ENCODE data around the gene HNF4A. TPM values are rescaled to one million over a fixed set of nuclear protein-coding genes. Genes with fewer than 3 reads are reported as not detected.

The HNF4A gene
- total and polyA plus RNA-seq, 2 of the 4 experiments (the other 2 are of a cell fraction): not detected

GRCh38 chr20:44382641-44383040 is 27.1 kb downstream of the HNF4A start:
- TF ChIP-seq RCOR1 (IDR thresholded peaks at IDR 0.05; ENCODE audit: insufficient replicate concordance, low read length): no peak
- no peak for TF ChIP-seq BHLHE40 (IDR thresholded peaks at IDR 0.05; ENCODE audit: low read depth, low read length)
- no peak for TF ChIP-seq RFX5 (IDR thresholded peaks at IDR 0.05; ENCODE audit: low read depth, low read length)
- POLR2A ChIA-PET (ENCODE audit: unreplicated experiment): no interaction called here

More at GRCh38 chr20:44382641-44383040, 27.1 kb downstream of the HNF4A start:
- no peak overlapping the region for H3K4me2 ChIP-seq (ENCODE audit: low read depth, low read length)
- H2AK9ac ChIP-seq (replicated peaks; ENCODE audit: low read depth, low read length, poor library complexity): no peak overlapping the region
- H3K36me3 ChIP-seq (ENCODE audit: control insufficient read depth, insufficient read depth, low read length): no peaks in the 10 kb centered on the region
- CTCF ChIA-PET: no interaction called here
- H3K14ac ChIP-seq (replicated peaks; ENCODE audit: low read depth, low read length): no peak overlapping the region
- dilution Hi-C loops (cut with HindIII; ENCODE audit: low sequenced_read_pairs, unreplicated experiment) (no loop called here), intact Hi-C loops (cut with micrococcal nuclease) (loop anchor here (5.0 kb wide), 1 partner anchor 350 kb away; no protein-coding TSS in a partner anchor), in situ Hi-C loops (cut with MboI; ENCODE audit: low sequenced_read_pairs) (loop anchor here (5.0 to 25.0 kb wide), 2 partner anchors 225 to 480 kb away; no protein-coding TSS in a partner anchor)
- no peak overlapping the region for H3K27ac ChIP-seq (ENCODE audit: insufficient read depth, low read length)
- no peak overlapping the region for H2AK5ac ChIP-seq (ENCODE audit: low read depth, low read length)
- H3K4me3 ChIP-seq (ENCODE audit: insufficient read depth, low read depth, low read length): no peak overlapping the region
- no peaks in the 10 kb centered on the region for H3K9me3 ChIP-seq (ENCODE audit: control insufficient read depth, insufficient read depth, low read length)
- peaks cover 2% of the 10 kb centered on the region; the same call in 1 of the 2 replicates for H3K27me3 ChIP-seq (ENCODE audit: control insufficient read depth, insufficient read depth, low read length)
- H3K4ac ChIP-seq (ENCODE audit: low read depth, low read length): no peak overlapping the region
- H4K20me1 ChIP-seq (ENCODE audit: insufficient read depth, low read length): no peaks in the 10 kb centered on the region
- H4K8ac ChIP-seq (ENCODE audit: low read depth in 2 of 2, low read length in 2 of 2): no peak overlapping the region
- H3K4me1 ChIP-seq (ENCODE audit: control insufficient read depth, insufficient read depth, low read length): no peaks in the 10 kb centered on the region
- no peak overlapping the region for H2BK15ac ChIP-seq (ENCODE audit: low read depth, low read length)
- no peak for DNase-seq
- H2BK5ac ChIP-seq (ENCODE audit: low read depth, low read length, poor library complexity, severe bottlenecking): no peak overlapping the region
- no TSS peak for BruUV-seq (replicated peaks)
- no peak for ATAC-seq (ENCODE audit: low read depth)
- no peak overlapping the region for H3K9ac ChIP-seq (ENCODE audit: low read depth, low read length)
- H2AFZ ChIP-seq (replicated peaks; ENCODE audit: low read length, poor library complexity): no peak overlapping the region
- H3K23ac ChIP-seq (ENCODE audit: low read depth, low read length): no peak overlapping the region
- H3K56ac ChIP-seq (ENCODE audit: extremely low read depth, insufficient read depth, low read length): no peak overlapping the region
- no peak overlapping the region for H4K5ac ChIP-seq (ENCODE audit: low read depth, low read length)
- H4K91ac ChIP-seq (ENCODE audit: insufficient read depth, low read depth, low read length): no peak overlapping the region
- H3K9me1 ChIP-seq (ENCODE audit: insufficient read depth, low read length): no peaks in the 10 kb centered on the region
- no peak overlapping the region for H2BK120ac ChIP-seq (ENCODE audit: low read depth, low read length)
- no peaks in the 10 kb centered on the region for H3K79me1 ChIP-seq (ENCODE audit: low read depth in 1 of 2, low read length in 2 of 2)
- no peak overlapping the region for H2BK20ac ChIP-seq (ENCODE audit: low read depth, low read length)
- no peak overlapping the region for H3K18ac ChIP-seq (ENCODE audit: low read depth, low read length)
- WGBS, 2 experiments (ENCODE audit: extremely low coverage in 2 of 2, insufficient read length in 1 of 2): no CpG with 5 or more reads among the region's 2 CpGs
